Right lobe of liver (tissue), 4 donors: ENCODE data around the gene FBRSL1.

Experiments used
- POLR2A ChIP-seq: fragments of 450-650 bp; IDR thresholded peaks from one replicate; pipeline ENCODE4 v1.6.1; 2017; ENCODE audit warnings: antibody characterized with exemption, mild to moderate bottlenecking
- TF ChIP-seq, protein P1 (sequence below), 4 donors: fragments of 200-600 bp in 3 of 4; fragments of 450-650 bp in 1 of 4; IDR thresholded peaks; one replicate each; pipeline versions ENCODE4 v1.5.1 to v1.8.0; 2016 to 2022; ENCODE audit warnings: antibody characterized with exemption in 4 of 4, mild to moderate bottlenecking in 2 of 4
- donor health status: DM: no; HTN: no; CAD: no.
- donor health status: DM: no; HTN: no; CAD: no.
- donor health status: DM: no; HTN: yes; CAD: no.

GRCh38 chr12:132505852-132506219 is 15.9 kb downstream of the FBRSL1 start:
- no peak for TF ChIP-seq POLR2A
- TF ChIP-seq, protein P1, sequence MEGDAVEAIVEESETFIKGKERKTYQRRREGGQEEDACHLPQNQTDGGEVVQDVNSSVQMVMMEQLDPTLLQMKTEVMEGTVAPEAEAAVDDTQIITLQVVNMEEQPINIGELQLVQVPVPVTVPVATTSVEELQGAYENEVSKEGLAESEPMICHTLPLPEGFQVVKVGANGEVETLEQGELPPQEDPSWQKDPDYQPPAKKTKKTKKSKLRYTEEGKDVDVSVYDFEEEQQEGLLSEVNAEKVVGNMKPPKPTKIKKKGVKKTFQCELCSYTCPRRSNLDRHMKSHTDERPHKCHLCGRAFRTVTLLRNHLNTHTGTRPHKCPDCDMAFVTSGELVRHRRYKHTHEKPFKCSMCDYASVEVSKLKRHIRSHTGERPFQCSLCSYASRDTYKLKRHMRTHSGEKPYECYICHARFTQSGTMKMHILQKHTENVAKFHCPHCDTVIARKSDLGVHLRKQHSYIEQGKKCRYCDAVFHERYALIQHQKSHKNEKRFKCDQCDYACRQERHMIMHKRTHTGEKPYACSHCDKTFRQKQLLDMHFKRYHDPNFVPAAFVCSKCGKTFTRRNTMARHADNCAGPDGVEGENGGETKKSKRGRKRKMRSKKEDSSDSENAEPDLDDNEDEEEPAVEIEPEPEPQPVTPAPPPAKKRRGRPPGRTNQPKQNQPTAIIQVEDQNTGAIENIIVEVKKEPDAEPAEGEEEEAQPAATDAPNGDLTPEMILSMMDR (IDR thresholded peaks at IDR 0.05) = no peak
